ENCODE measurements around the gene RNU5D-1. TPM values are rescaled to one million over a fixed set of nuclear protein-coding genes. Genes with fewer than 3 reads are reported as not detected.
"Not testable (repeated sequence)": the region's sequence is repeated elsewhere in the genome, so short reads cannot be mapped to it uniquely, and the experiment has no call there.

The RNU5D-1 gene
- total RNA-seq: not detected

DNA sequence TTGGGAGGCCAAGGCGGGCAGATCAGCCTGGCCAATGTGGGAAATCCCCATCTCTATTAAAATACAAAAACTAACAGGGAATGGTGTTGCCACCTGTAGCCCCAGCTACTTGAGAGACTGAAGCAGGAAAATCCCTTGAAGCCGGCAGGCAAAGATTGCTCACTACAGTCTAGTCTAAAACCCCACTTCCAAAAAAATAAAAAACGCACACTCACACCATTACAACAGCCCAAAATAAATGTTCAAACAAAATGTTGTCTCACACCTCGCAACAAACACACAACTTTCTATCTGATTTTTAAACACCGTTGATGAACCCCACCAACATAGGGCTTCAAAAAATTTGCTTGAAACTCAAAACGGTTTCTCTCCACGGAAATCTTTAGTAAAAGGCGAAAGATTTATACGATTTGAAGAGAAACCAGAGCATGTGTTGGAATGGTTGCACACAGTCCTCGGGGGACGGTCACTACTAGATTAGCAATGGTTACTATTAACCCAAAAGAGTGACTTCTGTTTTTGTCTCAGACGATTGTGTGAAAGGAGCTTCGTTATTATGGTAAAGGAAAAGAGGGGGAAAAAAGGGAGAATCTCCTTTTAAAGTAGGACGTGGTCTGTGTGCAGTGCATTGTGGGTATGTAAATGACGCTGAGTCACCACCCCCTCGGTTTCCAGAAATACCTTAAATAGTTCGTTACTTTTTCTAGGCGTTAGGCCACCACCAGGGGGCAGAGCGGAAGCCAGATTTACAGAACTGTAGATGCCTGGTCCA is at the start of gene RNU5D-1:
Gene RNU5D-1 (minus strand): TSS at position 430 of the 772 bp plus-strand sequence.
- peak; percentile 96 for DNase-seq (ENCODE audit: low spot score)

DNA sequence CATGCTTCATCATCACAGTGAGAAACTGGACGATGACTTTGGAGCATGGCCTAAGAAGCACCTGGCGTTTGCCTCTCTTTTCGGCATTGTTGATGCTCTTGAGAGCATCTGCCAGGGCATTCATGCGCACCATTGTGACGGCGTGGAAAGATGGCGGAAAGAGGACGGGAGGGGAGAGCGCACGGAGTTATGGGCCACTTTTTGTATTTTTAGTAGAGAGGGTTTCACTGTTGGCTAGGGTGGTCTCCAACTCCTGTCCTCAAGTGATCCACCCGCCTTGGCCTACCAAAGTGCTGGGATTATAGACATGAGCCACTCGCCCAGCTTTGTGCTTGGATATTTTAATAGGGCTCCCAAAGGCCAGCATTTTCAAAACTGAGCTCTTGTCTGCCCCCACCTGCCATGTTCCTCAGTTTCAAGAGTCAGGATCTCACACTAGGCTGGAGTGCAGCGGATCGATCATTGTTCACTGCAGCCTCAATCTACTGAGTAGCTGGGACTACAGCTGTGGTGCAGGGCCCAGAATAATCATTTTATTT is 49.7 kb upstream of the RNU5D-1 start:
- no peak for DNase-seq (ENCODE audit: low spot score)

DNA sequence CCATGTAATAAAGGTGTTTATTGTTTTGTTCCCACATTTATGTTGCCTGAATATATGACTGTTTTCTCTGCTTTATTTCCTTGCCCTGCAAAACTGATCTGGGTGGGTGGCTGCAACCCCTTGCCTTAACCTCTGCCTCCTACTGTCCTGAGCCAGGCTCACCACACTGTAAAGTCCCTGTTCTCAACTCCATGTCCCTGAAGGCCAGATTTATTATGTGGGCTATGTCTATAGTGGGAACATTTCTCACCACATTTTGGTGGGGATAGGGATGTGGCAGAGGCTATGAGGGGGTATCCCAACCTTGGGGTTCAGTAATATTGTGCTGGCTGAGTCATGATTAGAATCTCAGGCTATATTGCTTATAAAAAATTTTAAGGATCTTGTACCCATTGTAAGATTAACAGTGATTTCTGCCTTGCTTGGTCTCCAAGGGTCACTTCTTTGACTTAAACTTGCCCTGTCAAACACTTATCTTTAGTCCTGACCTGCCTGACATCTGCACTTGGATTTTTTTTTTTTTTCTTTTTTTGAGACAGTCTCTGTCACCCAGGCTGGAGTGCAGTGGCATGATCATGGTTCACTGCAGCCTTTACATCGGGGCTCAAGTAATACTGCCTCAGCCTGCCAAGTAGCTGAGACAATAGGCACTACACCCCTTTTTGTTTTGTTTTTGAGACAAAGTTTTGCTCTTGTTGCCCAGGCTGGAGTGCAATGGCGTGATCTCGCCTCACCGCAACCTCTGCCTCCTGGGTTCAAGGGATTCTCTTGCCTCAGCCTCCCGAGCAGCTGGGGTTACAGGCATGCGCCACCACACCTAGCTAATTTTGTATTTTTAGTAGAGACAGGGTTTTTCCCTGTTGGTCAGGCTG is 48.0 kb upstream of the RNU5D-1 start:
- no peak for DNase-seq (ENCODE audit: low spot score)

DNA sequence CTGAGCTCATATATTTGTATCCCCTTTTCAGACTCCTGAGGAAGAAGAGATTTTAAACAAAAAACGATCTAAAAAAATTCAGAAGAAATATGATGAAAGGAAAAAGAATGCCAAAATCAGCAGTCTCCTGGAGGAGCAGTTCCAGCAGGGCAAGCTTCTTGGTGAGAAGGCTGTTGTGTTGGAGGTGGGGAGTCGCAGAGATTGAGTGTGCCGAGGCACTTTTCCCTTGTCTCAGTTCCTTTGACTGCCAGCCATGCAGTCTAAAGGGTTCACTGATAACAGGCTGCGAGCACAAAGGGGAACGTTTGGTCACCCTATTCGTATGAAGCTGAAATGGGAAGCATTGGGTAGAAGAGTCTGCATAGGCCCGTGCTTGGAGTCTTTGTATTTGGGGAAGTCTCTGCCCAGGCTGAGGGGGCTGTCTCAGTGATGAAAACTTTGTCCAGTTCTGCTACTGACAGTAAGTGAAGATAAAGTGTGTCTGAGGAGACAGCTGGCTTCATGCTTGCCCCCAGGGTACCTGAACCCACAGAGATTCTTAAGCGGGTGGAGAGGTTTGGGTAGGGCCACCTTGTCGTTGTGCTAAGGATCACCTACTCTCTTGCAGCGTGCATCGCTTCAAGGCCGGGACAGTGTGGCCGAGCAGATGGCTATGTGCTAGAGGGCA is 47.1 kb upstream of the RNU5D-1 start:
- no peak for DNase-seq (ENCODE audit: low spot score)

DNA sequence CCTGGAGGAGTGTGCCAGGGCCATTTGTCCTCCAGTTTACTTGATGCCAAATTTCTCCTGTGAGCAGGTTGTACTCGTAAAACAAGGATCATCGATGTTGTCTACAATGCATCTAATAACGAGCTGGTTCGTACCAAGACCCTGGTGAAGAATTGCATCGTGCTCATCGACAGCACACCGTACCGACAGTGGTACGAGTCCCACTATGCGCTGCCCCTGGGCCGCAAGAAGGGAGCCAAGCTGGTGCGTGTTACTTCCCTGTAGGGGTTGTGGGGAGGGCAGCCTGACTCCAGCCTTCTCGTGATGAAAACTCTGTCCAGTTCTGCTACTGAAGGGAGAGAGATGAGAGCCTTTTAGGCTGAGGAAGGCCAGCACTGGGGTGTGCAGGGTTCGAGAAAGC is 46.6 kb upstream of the RNU5D-1 start:
- no peak for DNase-seq (ENCODE audit: low spot score)

- no peak for DNase-seq (ENCODE audit: low spot score)
Measured at GRCh38 chr1:44776730-44777068, 45.7 kb upstream of the RNU5D-1 start.

- peak; percentile 64 for DNase-seq (ENCODE audit: low spot score)
Measured at GRCh38 chr1:44775930-44776729, 45.2 kb upstream of the RNU5D-1 start.

DNA sequence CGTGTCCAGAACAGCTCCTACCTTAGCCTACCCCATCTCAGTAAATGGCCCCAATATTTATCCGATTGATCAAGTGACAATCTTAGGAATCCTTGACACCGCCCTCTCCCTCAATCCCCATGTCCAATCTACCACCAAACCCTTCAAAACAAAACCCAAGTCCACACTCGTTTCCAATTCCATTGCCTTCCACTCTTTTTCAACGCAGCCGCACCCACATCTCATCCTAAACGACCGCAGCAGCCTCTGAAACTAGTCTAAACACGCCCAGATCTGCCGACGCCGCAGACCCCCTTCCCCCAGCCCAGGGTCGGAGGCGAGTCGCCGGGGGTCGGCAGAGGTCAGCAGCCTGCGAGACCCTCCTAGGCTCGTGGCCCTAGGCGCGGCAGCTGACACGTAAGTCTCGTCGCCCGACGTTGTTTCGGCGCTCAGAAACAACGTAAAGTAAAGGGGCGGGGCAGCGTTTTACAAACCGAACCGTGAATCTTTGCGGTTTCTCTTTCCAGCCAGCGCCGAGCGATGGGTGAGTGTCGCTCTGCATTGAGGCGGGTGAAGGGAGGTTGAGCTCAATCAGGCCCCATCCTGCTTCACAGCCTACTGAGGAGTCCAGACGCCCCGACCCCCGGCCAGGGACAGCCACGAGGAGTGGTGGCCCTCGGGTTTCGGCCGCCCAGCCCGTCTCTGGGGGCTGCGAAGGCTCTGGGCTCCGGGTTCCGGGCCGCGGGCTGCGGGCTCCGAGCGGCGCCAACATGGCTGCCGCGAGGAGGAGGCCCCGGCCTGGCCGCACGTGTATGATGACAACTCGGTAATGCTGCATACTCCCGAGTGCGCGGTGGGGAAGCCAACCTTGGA is 44.3 kb upstream of the RNU5D-1 start, which contains the start of gene RPS8:
Gene RPS8 (plus strand): TSS at position 463 of the 852 bp plus-strand sequence. CDS start 57 bp downstream, at position 520.
- peak; percentile 95 for DNase-seq (ENCODE audit: low spot score)

- not testable (repeated sequence) for DNase-seq (ENCODE audit: low spot score)
Measured at GRCh38 chr1:44766421-44766820, 35.5 kb upstream of the RNU5D-1 start.

DNA sequence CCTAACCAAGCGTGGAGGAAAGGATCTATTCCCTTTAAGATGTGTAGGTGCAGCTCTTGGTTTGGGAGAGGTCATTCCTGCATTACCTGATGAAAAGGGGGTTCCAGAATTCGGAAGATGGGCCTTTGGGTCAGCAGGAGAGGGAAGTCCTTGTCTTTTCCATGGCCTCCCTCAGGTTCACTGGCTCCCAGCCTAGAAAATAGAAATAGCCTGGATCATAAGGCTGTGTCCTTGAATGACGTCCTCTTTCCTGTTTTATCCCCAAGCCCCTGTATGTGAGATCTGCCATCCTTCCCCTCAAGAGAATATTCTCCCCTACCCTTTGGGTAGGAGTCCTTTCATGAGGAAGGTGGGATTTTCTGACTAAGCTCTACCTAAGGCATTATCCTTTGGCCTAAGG is 29.9 kb upstream of the RNU5D-1 start:
- no peak for DNase-seq (ENCODE audit: low spot score)

DNA sequence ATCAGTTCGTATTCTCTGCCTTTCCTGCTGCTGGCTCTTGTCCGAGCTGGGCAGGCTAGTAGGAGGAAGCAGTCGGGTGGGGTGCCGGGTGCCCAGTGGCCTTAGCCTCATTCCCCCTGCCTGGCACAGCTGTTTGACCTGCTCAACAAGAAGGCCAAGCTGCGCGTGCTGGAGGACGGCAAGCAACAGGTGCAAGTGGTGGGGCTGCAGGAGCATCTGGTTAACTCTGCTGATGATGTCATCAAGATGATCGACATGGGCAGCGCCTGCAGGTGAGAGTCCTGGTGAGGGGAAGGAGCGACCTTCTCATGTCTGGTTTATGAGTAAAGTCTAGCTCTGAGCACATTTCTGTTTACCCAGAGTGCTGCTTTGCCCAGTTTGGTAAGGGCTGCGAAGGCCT is 28.1 kb upstream of the RNU5D-1 start:
- no peak for DNase-seq (ENCODE audit: low spot score)

- no peak for DNase-seq (ENCODE audit: low spot score)
Measured at GRCh38 chr1:44757420-44757819, 26.4 kb upstream of the RNU5D-1 start.

- DNase-seq (ENCODE audit: low spot score): no peak
Measured at GRCh38 chr1:44747878-44748277, 16.9 kb upstream of the RNU5D-1 start.

GRCh38 chr1:44743211-44743610 is 12.2 kb upstream of the RNU5D-1 start:
- no peak for DNase-seq (ENCODE audit: low spot score)

DNA sequence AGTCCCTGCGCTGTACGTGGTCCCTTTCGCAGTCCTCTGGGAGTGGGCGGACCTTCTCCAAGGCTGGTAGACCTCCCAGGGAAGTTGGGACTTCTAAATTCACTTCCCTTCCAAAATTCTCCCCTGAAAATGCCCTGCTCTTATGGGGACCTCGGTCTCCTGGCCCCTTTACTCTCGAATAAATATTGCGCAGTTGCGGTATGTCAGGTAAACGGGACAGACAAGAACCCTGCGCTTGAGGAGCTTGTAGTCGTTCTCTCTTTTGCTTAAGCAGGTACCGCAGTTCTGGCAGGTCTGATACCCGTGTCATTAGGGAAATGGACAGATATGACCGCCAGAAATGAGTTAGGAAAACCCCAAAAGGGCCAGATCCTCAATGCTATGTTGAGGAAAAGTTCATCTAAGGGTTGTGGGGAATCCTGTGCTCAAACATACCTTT is 9.2 kb upstream of the RNU5D-1 start:
- DNase-seq (ENCODE audit: low spot score): no peak

DNA sequence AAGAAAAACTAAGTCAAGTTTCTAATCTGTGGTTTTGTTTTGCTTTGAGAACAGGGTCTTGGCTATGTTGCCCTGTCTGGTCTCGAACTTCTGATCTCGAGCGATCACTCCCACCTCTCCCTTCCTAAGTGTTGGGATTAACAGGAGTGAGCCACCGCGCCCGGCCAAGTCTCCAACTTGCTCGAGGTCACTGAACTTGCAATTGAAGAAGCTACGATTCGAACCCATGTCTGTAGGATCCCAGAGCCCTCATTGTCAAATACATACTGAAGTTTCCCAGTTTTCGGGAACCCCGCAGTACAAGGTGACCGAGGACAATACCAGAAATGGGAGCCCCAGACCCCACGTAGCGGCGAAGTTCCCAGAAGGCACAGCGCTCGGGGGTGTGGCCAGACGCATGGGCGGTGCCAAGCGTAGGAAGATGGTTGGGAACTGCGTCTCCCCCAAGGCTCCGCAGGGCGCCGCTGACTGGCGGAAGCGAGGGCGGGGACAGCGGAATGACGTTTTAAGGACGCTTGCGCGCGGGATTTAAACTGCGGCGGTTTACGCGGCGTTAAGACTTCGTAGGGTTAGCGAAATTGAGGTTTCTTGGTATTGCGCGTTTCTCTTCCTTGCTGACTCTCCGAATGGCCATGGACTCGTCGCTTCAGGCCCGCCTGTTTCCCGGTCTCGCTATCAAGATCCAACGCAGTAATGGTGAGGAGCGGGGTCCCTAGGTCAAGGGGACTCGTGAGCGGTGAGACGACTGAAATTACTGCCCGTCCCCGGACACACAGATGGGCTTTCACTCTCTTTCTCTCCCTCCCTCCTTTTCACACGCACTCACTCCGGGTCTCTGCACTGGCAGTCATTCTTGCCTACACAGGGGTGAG is 8.6 kb upstream of the RNU5D-1 start, which contains the start of gene KIF2C:
Gene KIF2C (plus strand): TSS at position 531 of the 872 bp plus-strand sequence. CDS start 96 bp downstream, at position 627.
- peak; percentile 97 for DNase-seq (ENCODE audit: low spot score)

- not testable (repeated sequence) for DNase-seq (ENCODE audit: low spot score)
Measured at GRCh38 chr1:44738953-44739306, 8.0 kb upstream of the RNU5D-1 start.

DNA sequence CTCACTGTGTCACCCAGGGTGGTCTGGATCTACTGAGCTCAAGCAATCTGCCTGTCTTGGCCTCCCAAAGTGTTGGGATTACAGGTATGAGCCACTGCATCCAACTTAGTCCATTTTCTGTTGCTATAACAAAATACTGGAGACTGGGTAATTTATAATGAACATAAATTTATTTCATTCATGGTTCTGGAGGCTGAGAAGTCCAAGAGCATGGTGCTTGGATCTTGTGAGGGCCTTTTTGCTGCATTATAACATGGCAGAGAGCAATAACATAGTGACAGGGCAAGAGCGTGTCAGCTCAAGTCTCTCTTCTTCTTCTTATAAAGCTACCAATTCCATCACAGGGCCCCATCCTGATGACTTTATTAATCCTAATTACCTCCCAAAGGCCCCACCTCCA is 5.0 kb upstream of the RNU5D-1 start:
- DNase-seq (ENCODE audit: low spot score): no peak

DNA sequence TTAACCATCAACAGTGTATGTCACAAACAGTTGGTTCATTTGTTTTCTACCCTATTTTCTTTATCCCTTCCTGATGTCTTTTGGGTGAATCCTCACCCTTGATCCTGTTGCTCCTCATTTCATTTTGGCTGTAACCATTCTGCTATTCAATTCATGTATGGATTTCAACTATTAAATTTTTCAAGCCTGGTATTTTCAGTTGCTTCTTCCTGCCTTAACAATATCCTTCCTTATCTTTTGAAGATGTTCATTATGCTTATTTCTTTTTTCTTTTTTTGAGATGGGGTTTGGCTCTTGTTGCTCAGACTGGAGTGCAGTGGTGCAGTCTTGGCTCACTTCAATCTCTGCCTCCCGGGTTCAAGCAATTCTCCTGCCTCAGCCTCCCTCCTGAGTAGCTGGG is 2.8 kb upstream of the RNU5D-1 start:
- no peak for DNase-seq (ENCODE audit: low spot score)

All from ureter (tissue), 1 donor.